DOHH2 (cell line): ENCODE data around the gene MYCBP.

Source experiments
- H3F3A ChIP-seq: fragments of 200-600 bp; sonication (generic), shearing (Covaris generic); 2 replicates; pipeline ENCODE4 v1.6.0; 2016; ENCODE audit warnings: antibody characterized with exemption, mild to moderate bottlenecking; ENCODE audit not compliant: control insufficient read depth, insufficient read depth
- H3K27ac ChIP-seq: fragments of 200-600 bp; sonication (generic); 2 replicates; pipeline ENCODE4 v1.5.1; 2014; ENCODE audit warnings: low read depth, mild to moderate bottlenecking, low read length, moderate library complexity
- H3K27me3 ChIP-seq: fragments of 200-600 bp; sonication (generic); 2 replicates; pipeline ENCODE4 v1.6.1; 2014; ENCODE audit warnings: mild to moderate bottlenecking, low read length, mixed read lengths; ENCODE audit not compliant: control insufficient read depth
- H3K36me3 ChIP-seq: fragments of 200-600 bp; sonication (generic); 2 replicates; pipeline ENCODE4 v1.6.1; 2014; ENCODE audit warnings: mild to moderate bottlenecking, low read length, moderate library complexity, mixed read lengths; ENCODE audit not compliant: control insufficient read depth
- H3K4me1 ChIP-seq: fragments of 200-600 bp; sonication (generic); 2 replicates; pipeline ENCODE4 v1.6.1; 2014; ENCODE audit warnings: mild to moderate bottlenecking, low read length, mixed read lengths; ENCODE audit not compliant: control insufficient read depth
- H3K4me2 ChIP-seq: fragments of 200-600 bp; sonication (generic); 2 replicates; pipeline ENCODE4 v1.6.0; 2014; ENCODE audit warnings: mild to moderate bottlenecking, low read length, moderate library complexity
- H3K4me3 ChIP-seq: fragments of 200-600 bp; sonication (generic); 2 replicates; pipeline ENCODE4 v1.5.1; 2014; ENCODE audit warnings: mild to moderate bottlenecking, low read length, mixed read lengths
- H3K79me2 ChIP-seq: fragments of 200-600 bp; sonication (generic); 2 replicates; pipeline ENCODE4 v1.6.1; 2014; ENCODE audit warnings: mild to moderate bottlenecking, low read length, mixed read lengths; ENCODE audit not compliant: control insufficient read depth
- H3K9me2 ChIP-seq: fragments of 200-600 bp; sonication (generic); replicated peaks from 2 replicates; pipeline ENCODE4 v1.6.1; 2014; ENCODE audit warnings: mild to moderate bottlenecking, low read length, mixed read lengths; ENCODE audit not compliant: control insufficient read depth
- H3K9me3 ChIP-seq: fragments of 200-600 bp; sonication (generic); 2 replicates; pipeline ENCODE4 v1.6.1; 2014; ENCODE audit warnings: antibody characterized with exemption, low read length, mixed read lengths; ENCODE audit not compliant: control insufficient read depth, insufficient read depth
- H4K20me1 ChIP-seq: fragments of 200-600 bp; sonication (generic); 2 replicates; pipeline ENCODE4 v1.6.0; 2014; ENCODE audit warnings: low read depth, mild to moderate bottlenecking, antibody characterized with exemption, low read length, moderate library complexity; ENCODE audit not compliant: control insufficient read depth, insufficient read depth
- CTCF ChIP-seq: fragments of 200-600 bp; sonication (generic); IDR thresholded peaks from one replicate; pipeline ENCODE4 v1.5.1; 2014; ENCODE audit warnings: antibody characterized with exemption, mild to moderate bottlenecking, low read depth, low read length; ENCODE audit not compliant: poor library complexity, severe bottlenecking
- EZH2phosphoT487 ChIP-seq: fragments of 200-600 bp; sonication (generic); IDR thresholded peaks from 2 replicates; pipeline ENCODE4 v1.6.1; 2017; ENCODE audit warnings: borderline replicate concordance, mild to moderate bottlenecking, antibody characterized with exemption, low read length, moderate library complexity, mixed read lengths

Gene MYCBP

GRCh38 chr1:38908821-38909220 is 35.7 kb upstream of the MYCBP start:
- Histone ChIP-seq H4K20me1 (no peaks in the 10 kb centered on the region), H3K27ac (no peak overlapping the region), H3K9me3 (no peaks in the 10 kb centered on the region), H3K36me3 (no peaks in the 10 kb centered on the region), H3K9me2 (no peaks in the 10 kb centered on the region), H3K4me3 (no peak overlapping the region), H3K79me2 (no peaks in the 10 kb centered on the region), H3F3A (no peaks in the 10 kb centered on the region), H3K4me2 (no peak overlapping the region), H3K27me3 (no peaks in the 10 kb centered on the region), H3K4me1 (no peaks in the 10 kb centered on the region)
- no peak for TF ChIP-seq CTCF
- no peak for TF ChIP-seq EZH2phosphoT487

- no peaks in the 10 kb centered on the region for H4K20me1 ChIP-seq
- TF ChIP-seq EZH2phosphoT487 (no peak), CTCF (no peak)
These were observed 32.8 kb upstream of the MYCBP start for GRCh38 chr1:38905985-38906384.

GRCh38 chr1:38899560-38899959 is 26.4 kb upstream of the MYCBP start:
- no peaks in the 10 kb centered on the region for H3K79me2 ChIP-seq
- no peaks in the 10 kb centered on the region for H3K9me2 ChIP-seq
- TF ChIP-seq EZH2phosphoT487 (no peak), CTCF (no peak)
- no peak overlapping the region for H3K4me2 ChIP-seq
- no peaks in the 10 kb centered on the region for H3K9me3 ChIP-seq
- no peaks in the 10 kb centered on the region for H3F3A ChIP-seq
- H4K20me1 ChIP-seq: no peaks in the 10 kb centered on the region
- H3K4me1 ChIP-seq: no peaks in the 10 kb centered on the region
- no peaks in the 10 kb centered on the region; the same call in 1 of the 2 replicates for H3K27me3 ChIP-seq
- H3K27ac ChIP-seq: no peak overlapping the region
- H3K36me3 ChIP-seq: no peaks in the 10 kb centered on the region
- H3K4me3 ChIP-seq: no peak overlapping the region

More at GRCh38 chr1:38905985-38906384, 32.8 kb upstream of the MYCBP start:
- H3K4me3 ChIP-seq: no peak overlapping the region
- H3F3A ChIP-seq: no peaks in the 10 kb centered on the region
- no peaks in the 10 kb centered on the region for H3K36me3 ChIP-seq
- H3K27me3 ChIP-seq: no peaks in the 10 kb centered on the region
- H3K9me3 ChIP-seq: no peaks in the 10 kb centered on the region
- no peaks in the 10 kb centered on the region for H3K9me2 ChIP-seq
- no peak overlapping the region for H3K4me2 ChIP-seq
- no peaks in the 10 kb centered on the region for H3K4me1 ChIP-seq
- H3K79me2 ChIP-seq: no peaks in the 10 kb centered on the region
- no peak overlapping the region for H3K27ac ChIP-seq
